ENCODE measurements around the gene TMEM62. TPM values are rescaled to one million over a fixed set of nuclear protein-coding genes. Genes with fewer than 3 reads are reported as not detected.

Gene TMEM62
- total and polyA plus RNA-seq, 2 of the 8 experiments (the other 6 are each of a cell fraction or from before 2014, with no cell fraction given): 2.0 to 4.0 TPM

DNA sequence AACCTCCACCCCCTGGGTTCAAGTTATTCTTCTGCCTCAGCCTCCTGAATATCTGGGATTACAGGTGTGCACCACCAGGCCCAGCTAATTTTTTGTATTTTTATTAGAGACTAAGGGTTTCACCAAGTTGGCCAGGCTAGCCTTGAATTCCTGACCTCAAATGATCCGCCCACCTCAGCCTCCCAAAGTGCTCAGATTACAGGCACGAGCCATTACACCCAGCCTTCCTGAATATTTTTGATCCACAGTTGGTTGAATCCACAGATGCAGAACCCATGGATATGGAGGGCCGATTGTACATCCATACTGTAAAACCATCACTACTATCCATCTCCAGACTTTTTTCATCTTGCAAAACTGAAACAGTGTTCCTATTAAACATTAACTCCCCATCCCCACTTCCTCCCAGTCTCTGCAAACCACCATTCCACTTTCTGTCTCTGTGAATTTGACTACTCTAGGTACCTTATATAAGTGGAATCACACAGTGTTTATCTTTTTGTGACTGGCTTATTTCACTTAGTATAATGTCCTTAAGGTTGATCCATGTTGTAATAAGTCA, 8.2 kb upstream of the TMEM62 start:
- Histone ChIP-seq H4K91ac (replicated peaks; ENCODE audit: insufficient read length, low read length) (no peak overlapping the region), H3K27ac (ENCODE audit: low read depth, low read length) (no peak overlapping the region), H3K23ac (ENCODE audit: insufficient read length) (no peak overlapping the region), H3K4ac (replicated peaks; ENCODE audit: insufficient read length, low read depth, low read length) (no peak overlapping the region), H3K18ac (ENCODE audit: extremely low read depth, low read length) (no peak overlapping the region), H2BK20ac (ENCODE audit: low read length) (no peak overlapping the region), H2AK5ac (ENCODE audit: low read depth, low read length) (no peak overlapping the region), H3K4me3 (ENCODE audit: extremely low read depth in 1 of 4, insufficient read depth in 2 of 4, low read depth in 3 of 4, low read length in 4 of 4) (no peak overlapping the region), H4K20me1 (replicated peaks in 1 of 2; ENCODE audit: control insufficient read depth in 1 of 2, insufficient read depth in 2 of 2, low read length in 2 of 2) (no peaks in the 10 kb centered on the region), H3K23me2 (ENCODE audit: low read depth, low read length) (peaks cover 8% of the 10 kb centered on the region), H2BK15ac (ENCODE audit: low read length) (no peak overlapping the region), H3K79me2 (ENCODE audit: control insufficient read depth in 1 of 2, insufficient read depth in 2 of 2, low read length in 2 of 2) (no peaks in the 10 kb centered on the region), H3K9me3 (ENCODE audit: insufficient read depth in 2 of 2, low read depth in 1 of 2, low read length in 1 of 2) (peaks cover 0 to 7% of the 10 kb centered on the region in 2 experiments; a peak in 1 of 4 replicates), H4K5ac (ENCODE audit: insufficient read length, low read depth, low read length) (no peak overlapping the region), H3K14ac (ENCODE audit: insufficient read length) (no peak overlapping the region), H3K4me2 (ENCODE audit: insufficient read depth in 1 of 2, low read depth in 2 of 2, low read length in 2 of 2) (no peak overlapping the region), H3K4me1 (replicated peaks in 1 of 4; ENCODE audit: control insufficient read depth in 3 of 4, insufficient read depth in 4 of 4, low read length in 3 of 4) (peaks cover 0 to 2% (median 0%) of the 10 kb centered on the region in 4 experiments; a peak in 1 of 7 replicates), H3K27me3 (replicated peaks in 1 of 4; ENCODE audit: control insufficient read depth in 3 of 4, extremely low read depth in 1 of 4, insufficient read depth in 3 of 4, low read length in 3 of 4) (no peaks in the 10 kb centered on the region; a peak in 2 of 7 replicates), H3K36me3 (ENCODE audit: control insufficient read depth in 2 of 4, insufficient read depth in 4 of 4, low read length in 3 of 4) (no peaks in the 10 kb centered on the region), H2AFZ (ENCODE audit: low read length) (no peak overlapping the region), H3K9ac (replicated peaks in 1 of 4; ENCODE audit: extremely low read depth in 1 of 4, low read depth in 3 of 4, low read length in 3 of 4) (no peak overlapping the region), H4K8ac (ENCODE audit: extremely low read depth, insufficient read depth, low read length) (no peak overlapping the region), H3K79me1 (ENCODE audit: low read depth, low read length) (no peaks in the 10 kb centered on the region), H3K56ac (replicated peaks; ENCODE audit: insufficient read length, low read depth, low read length) (no peak overlapping the region), H2BK120ac (replicated peaks; ENCODE audit: low read depth, low read length) (no peak overlapping the region), H2BK5ac (ENCODE audit: low read depth, low read length) (no peak overlapping the region), H2BK12ac (ENCODE audit: low read depth, low read length) (no peak overlapping the region)
- CTCF ChIA-PET (ENCODE audit: partially characterized antibody): no interaction called here
- DNase-seq (ENCODE audit: low read depth in 1 of 2, low spot score in 2 of 2): no peak
- POLR2A ChIA-PET (ENCODE audit: partially characterized antibody): no interaction called here
- WGBS, 2 experiments (ENCODE audit: extremely low coverage in 1 of 2, insufficient coverage in 1 of 2, insufficient read length in 1 of 2, insufficient replicate concordance in 2 of 2, low coverage in 1 of 2, low lambda C conversion rate in 2 of 2, missing lambda C conversion rate in 1 of 2): 82% methylated on average over 3 of the region's 3 CpGs; no CpG with 5 or more reads in 1 of the 2 experiments
- FAIRE-seq: no peak
- TF ChIP-seq RFX5 (IDR thresholded peaks at IDR 0.05; ENCODE audit: borderline replicate concordance, low read depth, low read length): no peak
